ENCODE measurements around the gene KCTD16. TPM values are rescaled to one million over a fixed set of nuclear protein-coding genes. Genes with fewer than 3 reads are reported as not detected.

The KCTD16 gene
- total RNA-seq, 1 donor from 2014 or later: 0.44 TPM

- no peak overlapping the region for H3K27ac Mint-ChIP-seq (ENCODE audit: unreplicated experiment)
- DNase-seq (ENCODE audit: low spot score): no peak
- no peaks in the 10 kb centered on the region for H3K9me3 Mint-ChIP-seq (ENCODE audit: unreplicated experiment)
- peaks cover 5% of the 10 kb centered on the region for H3K36me3 Mint-ChIP-seq (ENCODE audit: low read depth, unreplicated experiment)
- H3K27me3 Mint-ChIP-seq (ENCODE audit: unreplicated experiment): no peaks in the 10 kb centered on the region
- H3K4me1 Mint-ChIP-seq (ENCODE audit: unreplicated experiment): peaks cover 3% of the 10 kb centered on the region
- no peak for TF ChIP-seq CTCF (IDR thresholded peaks at IDR 0.05; ENCODE audit: unreplicated experiment)
- H3K4me3 Mint-ChIP-seq (ENCODE audit: unreplicated experiment): no peak overlapping the region
Measured at GRCh38 chr5:144162686-144163085, 8.0 kb upstream of the KCTD16 start.

GRCh38 chr5:144166696-144167095 is 4.0 kb upstream of the KCTD16 start:
- no peak for DNase-seq (ENCODE audit: low spot score)
- no peak for TF ChIP-seq CTCF (IDR thresholded peaks at IDR 0.05; ENCODE audit: unreplicated experiment)
- H3K4me3 Mint-ChIP-seq (ENCODE audit: unreplicated experiment): no peak overlapping the region
- no peaks in the 10 kb centered on the region for H3K27me3 Mint-ChIP-seq (ENCODE audit: unreplicated experiment)
- H3K4me1 Mint-ChIP-seq (ENCODE audit: unreplicated experiment): peaks cover 28% of the 10 kb centered on the region
- no peak overlapping the region for H3K27ac Mint-ChIP-seq (ENCODE audit: unreplicated experiment)
- peaks cover 5% of the 10 kb centered on the region for H3K36me3 Mint-ChIP-seq (ENCODE audit: low read depth, unreplicated experiment)
- H3K9me3 Mint-ChIP-seq (ENCODE audit: unreplicated experiment): no peaks in the 10 kb centered on the region

GRCh38 chr5:144167998-144168397 is 2.7 kb upstream of the KCTD16 start:
- Mint-ChIP-seq H3K4me1 (ENCODE audit: unreplicated experiment) (peaks cover 24% of the 10 kb centered on the region), H3K27me3 (ENCODE audit: unreplicated experiment) (peaks cover 1% of the 10 kb centered on the region), H3K9me3 (ENCODE audit: unreplicated experiment) (no peaks in the 10 kb centered on the region), H3K36me3 (ENCODE audit: low read depth, unreplicated experiment) (no peaks in the 10 kb centered on the region), H3K4me3 (ENCODE audit: unreplicated experiment) (no peak overlapping the region), H3K27ac (ENCODE audit: unreplicated experiment) (peak overlapping the region; percentile 68)
- no peak for DNase-seq (ENCODE audit: low spot score)
- TF ChIP-seq CTCF (IDR thresholded peaks at IDR 0.05; ENCODE audit: unreplicated experiment): no peak

- peak overlapping the region; percentile 92 for H3K4me3 Mint-ChIP-seq (ENCODE audit: unreplicated experiment)
- no peaks in the 10 kb centered on the region for H3K36me3 Mint-ChIP-seq (ENCODE audit: low read depth, unreplicated experiment)
- H3K27me3 Mint-ChIP-seq (ENCODE audit: unreplicated experiment): peaks cover 1% of the 10 kb centered on the region
- DNase-seq (ENCODE audit: low spot score): no peak
- peak overlapping the region; percentile 67 for H3K27ac Mint-ChIP-seq (ENCODE audit: unreplicated experiment)
- no peaks in the 10 kb centered on the region for H3K9me3 Mint-ChIP-seq (ENCODE audit: unreplicated experiment)
- no peak for TF ChIP-seq CTCF (IDR thresholded peaks at IDR 0.05; ENCODE audit: unreplicated experiment)
- H3K4me1 Mint-ChIP-seq (ENCODE audit: unreplicated experiment): peaks cover 24% of the 10 kb centered on the region
Measured at GRCh38 chr5:144169904-144170275, 783 bp upstream of the KCTD16 start.

GRCh38 chr5:144173766-144174165 is 3.1 kb downstream of the KCTD16 start:
- H3K4me3 Mint-ChIP-seq (ENCODE audit: unreplicated experiment): no peak overlapping the region
- DNase-seq (ENCODE audit: low spot score): no peak
- peaks cover 21% of the 10 kb centered on the region for H3K4me1 Mint-ChIP-seq (ENCODE audit: unreplicated experiment)
- H3K36me3 Mint-ChIP-seq (ENCODE audit: low read depth, unreplicated experiment): no peaks in the 10 kb centered on the region
- H3K9me3 Mint-ChIP-seq (ENCODE audit: unreplicated experiment): no peaks in the 10 kb centered on the region
- no peak for TF ChIP-seq CTCF (IDR thresholded peaks at IDR 0.05; ENCODE audit: unreplicated experiment)
- no peak overlapping the region for H3K27ac Mint-ChIP-seq (ENCODE audit: unreplicated experiment)
- H3K27me3 Mint-ChIP-seq (ENCODE audit: unreplicated experiment): peaks cover 1% of the 10 kb centered on the region

All from endothelial cell (in vitro differentiated cells).